ENCODE results near the gene MACROH2A1. TPM values are rescaled to one million over a fixed set of nuclear protein-coding genes. Genes with fewer than 3 reads are reported as not detected.

MACROH2A1 gene
- total RNA-seq, 1 donor from 2014 or later: 82.1 TPM

GRCh38 chr5:135319458-135319857, 79.6 kb downstream of the MACROH2A1 start:
- DNase-seq (ENCODE audit: low spot score): no peak

GRCh38 chr5:135318924-135319323, 80.1 kb downstream of the MACROH2A1 start:
- DNase-seq (ENCODE audit: low spot score): no peak

GRCh38 chr5:135318037-135318436, 81.0 kb downstream of the MACROH2A1 start:
- no peak for DNase-seq (ENCODE audit: low spot score)

- DNase-seq (ENCODE audit: low spot score): no peak
Measured at GRCh38 chr5:135317286-135317685, 81.7 kb downstream of the MACROH2A1 start.

- DNase-seq (ENCODE audit: low spot score): no peak
Measured at GRCh38 chr5:135315386-135315785, 83.6 kb downstream of the MACROH2A1 start.

GRCh38 chr5:135313946-135314345, 85.1 kb downstream of the MACROH2A1 start:
- DNase-seq (ENCODE audit: low spot score): no peak

- no peak for DNase-seq (ENCODE audit: low spot score)
Measured at GRCh38 chr5:135313405-135313804, 85.6 kb downstream of the MACROH2A1 start.

GRCh38 chr5:135312255-135312935, 86.6 kb downstream of the MACROH2A1 start:
- DNase-seq (ENCODE audit: low spot score): no peak

GRCh38 chr5:135310328-135310989, 88.6 kb downstream of the MACROH2A1 start:
- no peak for DNase-seq (ENCODE audit: low spot score)

GRCh38 chr5:135309391-135310327, 89.4 kb downstream of the MACROH2A1 start:
- DNase-seq (ENCODE audit: low spot score): no peak

GRCh38 chr5:135308752-135309151, 90.3 kb downstream of the MACROH2A1 start:
- DNase-seq (ENCODE audit: low spot score): peak; percentile 91

- DNase-seq (ENCODE audit: low spot score): no peak
Measured at GRCh38 chr5:135308245-135308644, 90.8 kb downstream of the MACROH2A1 start.

GRCh38 chr5:135307143-135307903, 91.7 kb downstream of the MACROH2A1 start:
- DNase-seq (ENCODE audit: low spot score): peak; percentile 45

GRCh38 chr5:135306557-135306956, 92.5 kb downstream of the MACROH2A1 start:
- no peak for DNase-seq (ENCODE audit: low spot score)

GRCh38 chr5:135304352-135305221, 94.4 kb downstream of the MACROH2A1 start:
- DNase-seq (ENCODE audit: low spot score): peak; percentile 54

- DNase-seq (ENCODE audit: low spot score): no peak
Measured at GRCh38 chr5:135303582-135304173, 95.4 kb downstream of the MACROH2A1 start.

- no peak for DNase-seq (ENCODE audit: low spot score)
Measured at GRCh38 chr5:135296900-135297816, 101.9 kb downstream of the MACROH2A1 start.

GRCh38 chr5:135295852-135296251, 103.2 kb downstream of the MACROH2A1 start:
- no peak for DNase-seq (ENCODE audit: low spot score)

GRCh38 chr5:135294793-135295192, 104.2 kb downstream of the MACROH2A1 start:
- DNase-seq (ENCODE audit: low spot score): no peak
